HG02759 (cell line): ENCODE measurements around the gene NOX4.
"Not testable (repeated sequence)": the region's sequence is repeated elsewhere in the genome, so short reads cannot be mapped to it uniquely, and the experiment has no call there.

Source experiments
- ATAC-seq: cut with Tn5 transposase; IDR thresholded peaks from one replicate; pipeline ENCODE4 v1.9.1; 2021; ENCODE audit warnings: mild to moderate bottlenecking, moderate library complexity; ENCODE audit not compliant: unreplicated experiment

The NOX4 gene

GRCh38 chr11:89310607-89311006, 180.6 kb downstream of the NOX4 start:
- not testable (repeated sequence) for ATAC-seq

- ATAC-seq: not testable (repeated sequence)
Observed at GRCh38 chr11:89309321-89309985, 181.7 kb downstream of the NOX4 start.

- ATAC-seq: not testable (repeated sequence)
Observed at GRCh38 chr11:89308272-89308671, 182.9 kb downstream of the NOX4 start.

- ATAC-seq: not testable (repeated sequence)
Observed at GRCh38 chr11:89303029-89303428, 188.1 kb downstream of the NOX4 start.

- ATAC-seq: not testable (repeated sequence)
Observed at GRCh38 chr11:89295023-89295422, 196.2 kb downstream of the NOX4 start.

GRCh38 chr11:89293965-89294679, 197.1 kb downstream of the NOX4 start:
- no peak for ATAC-seq

GRCh38 chr11:89288004-89288403, 203.2 kb downstream of the NOX4 start:
- not testable (repeated sequence) for ATAC-seq

- not testable (repeated sequence) for ATAC-seq
Observed at GRCh38 chr11:89286601-89287000, 204.6 kb downstream of the NOX4 start.

- not testable (repeated sequence) for ATAC-seq
Observed at GRCh38 chr11:89281032-89281677, 210.0 kb downstream of the NOX4 start.

GRCh38 chr11:89279176-89279575, 212.0 kb downstream of the NOX4 start:
- ATAC-seq: no peak

GRCh38 chr11:89275966-89276365, 215.2 kb downstream of the NOX4 start:
- ATAC-seq: no peak
